Heart left ventricle (tissue), 16 donors: ENCODE measurements around the gene KDM1B. TPM values are rescaled to one million over a fixed set of nuclear protein-coding genes. Genes with fewer than 3 reads are reported as not detected.
A peak's percentile ranks its signal among the peaks of the same experiment; 100 is the strongest.

Experiments used
- ATAC-seq, 4 donors: fragments of 200-7000 bp; cut with Tn5 transposase; one replicate each; pipeline ENCODE4 v1.9.1; 2020 to 2022; ENCODE audit warnings: moderate library complexity in 4 of 4, mild to moderate bottlenecking in 3 of 4, moderate number of reproducible peaks in 1 of 4
- DNase-seq, 5 donors: peaks; one replicate each; pipeline ENCODE4 v3.0.0-alpha.2; 2020
- H3K27ac ChIP-seq, 12 donors: fragments of 200-600 bp; sonication (generic) in 4 of 12; one replicate each; pipeline versions ENCODE4 v1.5.0 to v1.8.0; 2016 to 2022; ENCODE audit warnings: mild to moderate bottlenecking in 2 of 12
- H3K27me3 ChIP-seq, 9 donors: fragments of 200-600 bp; sonication (generic) in 2 of 9; one replicate each; pipeline versions ENCODE4 v1.5.1 to v1.8.0; 2016 to 2022; ENCODE audit warnings: mild to moderate bottlenecking in 3 of 9
- H3K36me3 ChIP-seq, 9 donors: fragments of 200-600 bp; sonication (generic) in 2 of 9; one replicate each; pipeline versions ENCODE4 v1.5.0 to v1.8.0; 2018 to 2022; ENCODE audit warnings: mild to moderate bottlenecking in 2 of 9
- H3K4me1 ChIP-seq, 12 donors: fragments of 200-600 bp; sonication (generic) in 4 of 12; one replicate each; pipeline versions ENCODE4 v1.5.0 to v1.8.0; 2016 to 2022; ENCODE audit warnings: mild to moderate bottlenecking in 3 of 12
- H3K4me3 ChIP-seq, 12 donors: fragments of 200-600 bp; sonication (generic) in 4 of 12; one replicate each; pipeline versions ENCODE4 v1.5.0 to v1.8.0; 2017 to 2022; ENCODE audit warnings: mild to moderate bottlenecking in 9 of 12, moderate library complexity in 4 of 12
- H3K9me3 ChIP-seq, 12 donors: fragments of 200-600 bp; sonication (generic) in 4 of 12; one replicate each; pipeline versions ENCODE4 v1.5.0 to v1.8.0; 2016 to 2022; ENCODE audit warnings: mild to moderate bottlenecking in 1 of 12
- CTCF ChIP-seq, 12 donors: fragments of 200-600 bp; sonication (generic) in 4 of 12; IDR thresholded peaks; one replicate each; pipeline versions ENCODE4 v1.5.0 to v1.8.0; 2018 to 2022; ENCODE audit warnings: antibody characterized with exemption in 12 of 12, mild to moderate bottlenecking in 5 of 12
- POLR2A ChIP-seq, 2 donors: fragments of 450-650 bp; IDR thresholded peaks; one replicate each; pipeline ENCODE4 v1.6.1; 2017; ENCODE audit warnings: antibody characterized with exemption in 2 of 2, mild to moderate bottlenecking in 2 of 2, moderate library complexity in 2 of 2
- WGBS, 4 donors: extraction: QIAGEN DNeasy Blood & Tissue Kit in 2 of 4; methylation state at CpG; one replicate each; pipeline versions ENCODE4 v1.1.5 to v1.1.7; 2013 to 2018; 5-methylcytosine and 5-hydroxymethylcytosine counted together
- intact Hi-C, 10 donors: fragments of 100-400 bp; cut with DNase I; formaldehyde crosslinking; loops; one replicate each; pipeline versions ENCODE4 v1.11.1 to v1.14.2; 2022
- long read RNA-seq, 3 donors: library from polyadenylated mRNA; unstranded; transcript quantifications; one replicate each; pipeline ENCODE4 v2.0.0, GENCODE V29; 2020 to 2021
- polyA plus RNA-seq, 2 donors: library from polyadenylated mRNA; stranded (reverse); fragments of 200-250 nt; gene quantifications; one replicate each; pipeline ENCODE4 v1.2.3, GENCODE V29; 2013
- total RNA-seq, 9 donors: library from RNA; depleted of rRNA in 2 of 9; stranded (reverse); fragments of >200 nt in 2 of 9; fragmentation: NEBNext Ultra II Directional in 3 of 9; extraction: Animal tissue kit (Norgen Biotek cat#: 25700) in 3 of 9; gene quantifications; one replicate each; pipeline versions ENCODE4 v1.1.0 to v1.2.4, GENCODE V29; 2016 to 2023
- donor health status: ischemic (EF 13 %, LVEDD 7.1; RV severe dilation, severe dysfunction).
- donor health status: healthy with polysubstance abuse.
- donor health status: DM: no; HTN: yes; CAD: no.
- donor health status: DM: no; HTN: no; CAD: no.
- donor health status: ischemic (EF 25% LVEDD 6.9; RV normal size, moderate dysfunction).
- donor health status: ischemic (EF 25% LVEDD 5.7; RV mildly dilated, moderate dysfunction).
- donor health status: healthy.
- donor health status: DM: yes; HTN: yes; CAD: no.
- donor health status: ischemic (EF 35%, LVEDD 5.7; RV mildly dilated, moderate dysfunction).
- donor health status: nonischemic (EF 11% LVEDD 7.7; RV severe dilation, severe dysfunction).
- donor health status: DM: yes; HTN: yes; CAD: no.
- donor health status: PGD.
- donor health status: ischemic (EF 29% LVEDD 5.4; RV normal size, mild dysfunction).
- donor health status: nonischemic (EF 23%, LVEDD 6.1; RV moderate dilation, normal function).

KDM1B gene, protein sequence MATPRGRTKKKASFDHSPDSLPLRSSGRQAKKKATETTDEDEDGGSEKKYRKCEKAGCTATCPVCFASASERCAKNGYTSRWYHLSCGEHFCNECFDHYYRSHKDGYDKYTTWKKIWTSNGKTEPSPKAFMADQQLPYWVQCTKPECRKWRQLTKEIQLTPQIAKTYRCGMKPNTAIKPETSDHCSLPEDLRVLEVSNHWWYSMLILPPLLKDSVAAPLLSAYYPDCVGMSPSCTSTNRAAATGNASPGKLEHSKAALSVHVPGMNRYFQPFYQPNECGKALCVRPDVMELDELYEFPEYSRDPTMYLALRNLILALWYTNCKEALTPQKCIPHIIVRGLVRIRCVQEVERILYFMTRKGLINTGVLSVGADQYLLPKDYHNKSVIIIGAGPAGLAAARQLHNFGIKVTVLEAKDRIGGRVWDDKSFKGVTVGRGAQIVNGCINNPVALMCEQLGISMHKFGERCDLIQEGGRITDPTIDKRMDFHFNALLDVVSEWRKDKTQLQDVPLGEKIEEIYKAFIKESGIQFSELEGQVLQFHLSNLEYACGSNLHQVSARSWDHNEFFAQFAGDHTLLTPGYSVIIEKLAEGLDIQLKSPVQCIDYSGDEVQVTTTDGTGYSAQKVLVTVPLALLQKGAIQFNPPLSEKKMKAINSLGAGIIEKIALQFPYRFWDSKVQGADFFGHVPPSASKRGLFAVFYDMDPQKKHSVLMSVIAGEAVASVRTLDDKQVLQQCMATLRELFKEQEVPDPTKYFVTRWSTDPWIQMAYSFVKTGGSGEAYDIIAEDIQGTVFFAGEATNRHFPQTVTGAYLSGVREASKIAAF
- total RNA-seq = 10 to 100 TPM; 10.0 to 21.8 (median 15.8) TPM
- 10 to 100 TPM in 1 of 2 donors, 1 to 10 TPM in 1; 2.1 to 13.6 TPM for polyA plus RNA-seq
- long read RNA-seq, donor 1, partial matches to known transcripts = 1 of 3 reads
- long read RNA-seq, donor 1, other reads (novel, unspliced or antisense) = 2 of 3 reads
- long read RNA-seq, donor 2, partial matches to known transcripts = 1 of 2 reads
- long read RNA-seq, donor 2, other reads (novel, unspliced or antisense) = 1 of 2 reads
- long read RNA-seq, donor 3, partial matches to known transcripts = 0 of 1 reads
- long read RNA-seq, donor 3, other reads (novel, unspliced or antisense) = 1 of 1 reads

- Histone ChIP-seq H3K36me3 (peaks cover 0 to 12% (median 4%) of the 10 kb centered on the region in 9 donors), H3K4me3 (peak within 1 kb of the TSS; percentile 84 to 99 (median 92)), H3K27ac (peak within 1 kb of the TSS; percentile 65 to 93 (median 90)), H3K27me3 (no peaks in the 10 kb centered on the region), H3K4me1 (peaks cover 0 to 33% (median 14%) of the 10 kb centered on the region in 12 donors), H3K9me3 (no peaks in the 10 kb centered on the region)
- intact Hi-C loops = no loop called here
- DNase-seq = peak; percentile 98 to 99 (median 99)
- 0 to 1% (median 0%) methylated on average over 55 to 87 of the region's 87 CpGs for WGBS, 4 donors
- peak; percentile 98 to 99 (median 99) for ATAC-seq
- TF ChIP-seq POLR2A (IDR thresholded peaks at IDR 0.05) (peak in 1 of 2 donors; percentile 81), CTCF (IDR thresholded peaks at IDR 0.05) (no peak)
Observed at GRCh38 chr6:18155150-18155863, at the start of gene KDM1B. Gene KDM1B, plus strand, starts transcription at chr6:18155422. Its CDS starts 4,474 bp downstream, at chr6:18159896.

DNA sequence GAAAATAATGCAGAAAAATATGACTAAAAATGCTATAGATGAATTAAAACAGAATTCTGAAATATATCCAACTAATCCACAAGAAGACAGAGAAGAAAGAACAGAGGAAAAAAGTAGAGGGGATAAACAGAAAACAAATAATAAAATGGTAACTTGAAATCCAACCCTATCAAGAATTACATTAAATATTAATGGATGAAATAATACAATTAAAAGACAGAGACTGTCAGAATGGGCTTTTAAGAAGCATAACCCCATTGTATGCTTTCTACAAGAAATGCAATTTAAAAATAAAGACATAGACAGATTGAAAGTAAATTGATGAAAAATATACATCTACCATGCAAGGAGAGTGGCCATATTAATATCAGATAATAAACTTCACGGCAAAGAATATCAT, 48.2 kb upstream of the KDM1B start:
- intact Hi-C loops = no loop called here
- Histone ChIP-seq H3K9me3 (peaks cover 0 to 22% (median 8%) of the 10 kb centered on the region in 12 donors), H3K27ac (no peak overlapping the region), H3K36me3 (no peaks in the 10 kb centered on the region), H3K4me3 (no peak overlapping the region), H3K4me1 (no peaks in the 10 kb centered on the region), H3K27me3 (no peaks in the 10 kb centered on the region)
- WGBS, 4 donors = 89 to 99% (median 95%) methylated on average over 1 of the region's 1 CpG
- ATAC-seq = no peak
- TF ChIP-seq CTCF (IDR thresholded peaks at IDR 0.05) (no peak), POLR2A (IDR thresholded peaks at IDR 0.05) (no peak)
- DNase-seq = no peak

GRCh38 chr6:18110162-18110561, 45.1 kb upstream of the KDM1B start:
- Histone ChIP-seq H3K27me3 (no peaks in the 10 kb centered on the region), H3K4me1 (no peaks in the 10 kb centered on the region), H3K4me3 (no peak overlapping the region), H3K9me3 (peaks cover 0 to 22% (median 8%) of the 10 kb centered on the region in 12 donors), H3K36me3 (no peaks in the 10 kb centered on the region), H3K27ac (no peak overlapping the region)
- no peak for DNase-seq
- peak in 2 of 4 donors; percentile 9 to 20 for ATAC-seq
- no peak for TF ChIP-seq POLR2A (IDR thresholded peaks at IDR 0.05)
- no peak for TF ChIP-seq CTCF (IDR thresholded peaks at IDR 0.05)
- intact Hi-C loops = loop anchor here in 1 of 10 donors (10.0 kb wide), 1 partner anchor 115 kb away; no protein-coding TSS in a partner anchor
